Measurements from ENCODE around the gene NT5C1B. TPM values are rescaled to one million over a fixed set of nuclear protein-coding genes. Genes with fewer than 3 reads are reported as not detected.

NT5C1B gene
- polyA plus RNA-seq, 1 donor from 2014 or later = not detected

- Histone ChIP-seq H3K9me2 (ENCODE audit: insufficient read depth, low read length) (no peaks in the 10 kb centered on the region), H2AFZ (ENCODE audit: low read depth, low read length) (no peak overlapping the region), H3K4me3 (ENCODE audit: low read length) (no peak overlapping the region), H3F3A (ENCODE audit: insufficient read depth, low read length, poor library complexity, severe bottlenecking) (no peaks in the 10 kb centered on the region), H3K27ac (ENCODE audit: low read length) (no peak overlapping the region), H3K27me3 (ENCODE audit: insufficient read depth, low read depth, low read length) (no peaks in the 10 kb centered on the region), H4K20me1 (ENCODE audit: insufficient read depth) (no peaks in the 10 kb centered on the region), H3K79me2 (replicated peaks; ENCODE audit: insufficient read depth, low read length) (no peaks in the 10 kb centered on the region), H3K9me3 (ENCODE audit: low read length) (no peaks in the 10 kb centered on the region), H3K36me3 (ENCODE audit: insufficient read depth, low read length) (no peaks in the 10 kb centered on the region), H3K9ac (ENCODE audit: low read length) (no peak overlapping the region), H3K4me2 (ENCODE audit: low read length) (no peak overlapping the region)
- no peak for TF ChIP-seq TAF1 (IDR thresholded peaks at IDR 0.05; ENCODE audit: low read depth)
These were observed 44.0 kb downstream of the NT5C1B start for GRCh38 chr2:18545384-18545783.

GRCh38 chr2:18544171-18544570, 45.2 kb downstream of the NT5C1B start:
- TF ChIP-seq RAD21 (conservative IDR thresholded peaks at IDR 0.05) (no peak), TAF1 (IDR thresholded peaks at IDR 0.05; ENCODE audit: low read depth) (no peak), SMC3 (conservative IDR thresholded peaks at IDR 0.05; ENCODE audit: poor library complexity) (no peak), MXI1 (conservative IDR thresholded peaks at IDR 0.05; ENCODE audit: poor library complexity, severe bottlenecking) (no peak), EP300 (conservative IDR thresholded peaks at IDR 0.05; ENCODE audit: poor library complexity, severe bottlenecking) (no peak), POLR2AphosphoS5 (IDR thresholded peaks at IDR 0.05) (no peak), CTCF (IDR thresholded peaks at IDR 0.05; ENCODE audit: poor library complexity, severe bottlenecking) (no peak), REST (IDR thresholded peaks at IDR 0.05; ENCODE audit: borderline replicate concordance) (no peak), EZH2 (IDR thresholded peaks at IDR 0.05; ENCODE audit: borderline replicate concordance, insufficient read depth, low read length, poor library complexity, severe bottlenecking) (no peak)
- Histone ChIP-seq H3K9me3 (ENCODE audit: low read length) (no peaks in the 10 kb centered on the region), H3K79me2 (replicated peaks; ENCODE audit: insufficient read depth, low read length) (no peaks in the 10 kb centered on the region), H3K4me2 (ENCODE audit: low read length) (no peak overlapping the region), H2AFZ (ENCODE audit: low read depth, low read length) (no peak overlapping the region), H3K4me3 (ENCODE audit: low read length) (no peak overlapping the region), H4K20me1 (ENCODE audit: insufficient read depth) (no peaks in the 10 kb centered on the region), H3K9me2 (ENCODE audit: insufficient read depth, low read length) (no peaks in the 10 kb centered on the region), H3K9ac (ENCODE audit: low read length) (no peak overlapping the region), H3F3A (ENCODE audit: insufficient read depth, low read length, poor library complexity, severe bottlenecking) (no peaks in the 10 kb centered on the region), H3K36me3 (ENCODE audit: insufficient read depth, low read length) (no peaks in the 10 kb centered on the region), H3K27me3 (ENCODE audit: insufficient read depth, low read depth, low read length) (no peaks in the 10 kb centered on the region), H3K27ac (ENCODE audit: low read length) (no peak overlapping the region)

- Histone ChIP-seq H3K9me2 (ENCODE audit: insufficient read depth, low read length) (no peaks in the 10 kb centered on the region), H4K20me1 (ENCODE audit: insufficient read depth) (no peaks in the 10 kb centered on the region), H3K4me2 (ENCODE audit: low read length) (no peak overlapping the region), H3F3A (ENCODE audit: insufficient read depth, low read length, poor library complexity, severe bottlenecking) (no peaks in the 10 kb centered on the region), H3K9ac (ENCODE audit: low read length) (no peak overlapping the region), H3K79me2 (replicated peaks; ENCODE audit: insufficient read depth, low read length) (no peaks in the 10 kb centered on the region), H3K9me3 (ENCODE audit: low read length) (no peaks in the 10 kb centered on the region), H2AFZ (ENCODE audit: low read depth, low read length) (no peak overlapping the region), H3K27ac (ENCODE audit: low read length) (no peak overlapping the region), H3K4me3 (ENCODE audit: low read length) (no peak overlapping the region), H3K36me3 (ENCODE audit: insufficient read depth, low read length) (no peaks in the 10 kb centered on the region), H3K27me3 (ENCODE audit: insufficient read depth, low read depth, low read length) (no peaks in the 10 kb centered on the region)
- TF ChIP-seq MXI1 (conservative IDR thresholded peaks at IDR 0.05; ENCODE audit: poor library complexity, severe bottlenecking) = no peak
- TF ChIP-seq EZH2 (IDR thresholded peaks at IDR 0.05; ENCODE audit: borderline replicate concordance, insufficient read depth, low read length, poor library complexity, severe bottlenecking) = no peak
- no peak for TF ChIP-seq SMC3 (conservative IDR thresholded peaks at IDR 0.05; ENCODE audit: poor library complexity)
- TF ChIP-seq RAD21 (conservative IDR thresholded peaks at IDR 0.05) = no peak
- TF ChIP-seq EP300 (conservative IDR thresholded peaks at IDR 0.05; ENCODE audit: poor library complexity, severe bottlenecking) = no peak
- no peak for TF ChIP-seq TAF1 (IDR thresholded peaks at IDR 0.05; ENCODE audit: low read depth)
- no peak for TF ChIP-seq REST (IDR thresholded peaks at IDR 0.05; ENCODE audit: borderline replicate concordance)
- TF ChIP-seq POLR2AphosphoS5 (IDR thresholded peaks at IDR 0.05) = no peak
- no peak for TF ChIP-seq CTCF (IDR thresholded peaks at IDR 0.05; ENCODE audit: poor library complexity, severe bottlenecking)
These were observed 48.5 kb downstream of the NT5C1B start for GRCh38 chr2:18540872-18541271.

Data from neural cell (in vitro differentiated cells).